ENCODE measurements around the gene LRRC32.

The LRRC32 gene

GRCh38 chr11:76661834-76662434 lies 8.6 kb downstream of the LRRC32 start:
- DNase-seq: no peak

GRCh38 chr11:76661306-76661751 lies 9.2 kb downstream of the LRRC32 start:
- DNase-seq: no peak

GRCh38 chr11:76660533-76661305 lies 9.8 kb downstream of the LRRC32 start:
- no peak for DNase-seq

GRCh38 chr11:76659672-76660532 lies 10.6 kb downstream of the LRRC32 start:
- DNase-seq: no peak

DNA sequence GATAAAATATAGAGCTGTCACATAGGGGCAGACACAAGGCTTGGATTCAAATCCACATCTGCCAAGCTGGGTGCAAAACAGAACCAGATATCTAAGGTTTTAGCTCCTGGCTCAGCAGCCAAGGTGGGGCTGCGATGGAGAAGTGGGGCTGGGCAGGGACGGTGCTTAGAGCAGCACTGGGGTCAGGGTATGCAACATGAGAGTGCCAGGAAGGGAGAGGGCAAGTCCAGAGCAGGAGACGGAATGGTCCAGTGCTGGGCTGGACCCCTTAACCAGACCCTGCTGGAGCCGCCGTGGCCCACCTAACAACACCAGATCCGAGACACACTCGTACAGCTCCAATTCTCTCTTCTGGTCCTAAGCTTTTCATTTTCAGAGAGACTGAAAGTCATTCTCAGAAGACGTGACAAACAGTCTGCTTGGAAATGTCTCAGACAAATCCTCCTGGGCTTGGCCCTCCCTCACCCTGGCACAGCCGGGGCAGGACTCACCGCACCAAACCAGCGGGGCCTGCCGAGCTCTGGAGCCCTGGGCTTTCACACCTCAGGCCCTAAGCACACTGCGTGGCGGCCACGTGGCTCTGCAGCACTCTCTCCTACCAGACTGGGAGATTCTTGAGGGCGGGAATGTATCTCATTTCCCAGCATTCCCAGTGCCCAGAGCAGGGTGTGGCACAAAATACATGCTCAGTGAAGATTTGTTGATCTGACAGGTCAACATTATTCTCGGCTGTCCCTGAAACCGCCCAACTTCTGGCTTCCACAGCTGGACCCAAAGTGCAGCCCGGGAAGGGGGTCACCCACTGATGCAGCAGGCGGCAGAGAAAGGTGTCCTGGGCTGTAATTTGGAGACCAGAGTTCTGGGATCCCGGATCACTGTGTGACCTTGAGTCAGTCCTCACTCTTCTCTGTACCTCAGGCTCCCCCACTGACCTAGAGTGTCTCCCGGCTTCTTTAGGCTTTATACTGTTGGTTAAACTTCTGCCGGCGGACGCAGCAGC lies 11.6 kb downstream of the LRRC32 start:
- DNase-seq: no peak

DNA sequence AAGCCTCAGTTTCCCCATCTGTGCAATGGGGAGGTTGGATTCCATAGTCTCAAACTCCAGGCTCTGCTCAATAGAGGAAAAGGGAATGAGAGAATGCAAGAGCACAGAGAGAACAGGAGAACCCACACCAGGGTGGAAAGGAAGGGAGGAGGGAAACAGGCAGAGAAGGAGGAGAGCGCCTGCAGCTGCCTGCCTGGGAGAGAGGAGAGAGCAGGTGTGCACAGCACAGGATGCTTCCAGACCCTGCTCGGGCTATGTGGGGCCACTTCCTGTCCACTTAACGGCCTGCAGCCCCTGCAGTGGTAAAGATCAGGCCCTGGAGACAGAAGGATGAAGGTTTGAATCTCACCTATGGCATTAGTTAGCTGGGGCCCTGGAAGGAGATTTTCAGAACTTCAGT lies 12.3 kb downstream of the LRRC32 start:
- DNase-seq: no peak

GRCh38 chr11:76657187-76658170 lies 13.1 kb downstream of the LRRC32 start:
- no peak for DNase-seq

DNA sequence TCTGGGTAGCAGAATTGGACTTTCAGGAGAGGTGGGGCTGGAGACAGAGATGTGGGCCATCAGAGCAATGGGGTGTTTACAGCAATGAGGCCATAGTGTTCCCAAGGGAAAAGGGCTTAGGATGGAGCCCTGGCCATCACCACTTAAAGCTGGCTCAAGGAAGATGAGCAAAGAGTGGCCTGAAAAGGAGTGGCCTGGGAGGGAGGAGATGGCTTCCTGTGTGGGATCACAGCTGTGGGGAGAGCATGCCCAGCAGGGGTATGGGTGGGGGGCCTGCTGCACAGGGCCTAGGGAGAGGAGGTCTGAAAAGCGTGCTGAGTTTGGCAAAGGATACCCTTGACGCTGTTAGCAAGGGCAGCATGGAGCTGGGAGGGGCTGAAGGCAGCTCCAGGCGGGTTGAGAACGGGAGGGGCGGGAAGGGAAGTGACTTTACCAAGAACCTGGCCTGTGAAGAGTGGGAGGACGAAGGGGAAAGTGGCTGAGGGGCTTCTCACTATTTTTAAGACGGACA lies 13.9 kb downstream of the LRRC32 start:
- no peak for DNase-seq

GRCh38 chr11:76656050-76656531 lies 14.5 kb downstream of the LRRC32 start:
- DNase-seq: no peak

GRCh38 chr11:76655501-76656049 lies 15.0 kb downstream of the LRRC32 start:
- DNase-seq: no peak

- DNase-seq: no peak
These were observed 15.6 kb downstream of the LRRC32 start for GRCh38 chr11:76654980-76655379.

DNA sequence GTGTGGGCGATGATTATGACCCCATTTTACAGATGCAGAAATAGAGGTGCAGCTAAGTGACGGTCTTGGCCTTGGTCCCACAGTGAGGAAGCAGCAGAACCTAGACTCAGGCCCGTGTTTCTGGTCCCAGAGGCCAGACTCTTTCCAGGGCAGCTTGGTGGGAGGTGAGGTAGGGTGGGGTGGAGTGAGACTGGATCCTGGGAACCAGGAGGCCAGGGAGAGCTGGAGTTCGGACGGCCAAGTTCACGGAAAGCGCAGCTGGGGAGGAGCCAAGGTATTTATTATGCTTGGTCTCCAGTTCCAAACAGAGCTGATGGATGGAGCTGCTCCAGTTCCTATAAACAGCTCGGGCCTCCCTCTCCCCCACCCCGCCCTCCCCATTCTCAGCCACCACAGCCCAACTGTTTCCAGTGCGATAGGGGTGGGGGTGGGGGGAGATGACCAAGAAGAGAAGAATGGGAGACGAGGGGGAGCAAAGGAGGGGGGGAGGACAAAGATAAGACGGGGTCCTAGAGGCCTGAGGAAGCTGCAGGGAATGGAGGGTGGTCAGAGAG lies 16.2 kb downstream of the LRRC32 start:
- no peak for DNase-seq

DNA sequence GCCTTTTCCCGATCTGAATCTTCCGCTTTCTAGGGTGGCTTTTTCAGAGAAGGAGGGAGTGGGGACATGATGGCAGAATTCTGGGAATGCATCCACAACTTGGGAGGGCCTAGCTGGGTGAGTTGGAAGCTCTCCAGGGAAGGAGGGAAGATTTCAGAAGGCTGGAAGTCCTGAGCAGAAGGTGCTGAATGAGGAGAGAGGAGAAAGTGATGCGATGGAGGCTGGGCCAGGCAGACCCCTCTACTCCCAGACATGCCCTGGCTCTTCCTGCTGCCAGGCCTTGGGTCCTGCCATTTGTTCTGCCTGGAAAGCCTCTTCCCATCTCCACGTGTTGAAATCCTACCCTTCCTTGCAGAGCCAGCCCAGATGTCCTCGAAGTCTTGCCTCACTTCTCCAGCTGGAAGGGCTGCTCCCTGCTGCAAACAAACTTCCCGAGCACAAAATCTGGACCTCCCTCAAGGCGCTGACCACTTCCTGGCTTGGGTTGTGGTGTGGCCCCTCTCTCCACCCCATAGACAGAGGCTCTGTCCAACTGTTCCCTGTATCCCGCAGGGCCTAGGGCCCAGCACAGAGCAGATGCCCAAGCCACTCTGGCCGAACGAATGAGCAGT lies 16.8 kb downstream of the LRRC32 start:
- DNase-seq: no peak

DNA sequence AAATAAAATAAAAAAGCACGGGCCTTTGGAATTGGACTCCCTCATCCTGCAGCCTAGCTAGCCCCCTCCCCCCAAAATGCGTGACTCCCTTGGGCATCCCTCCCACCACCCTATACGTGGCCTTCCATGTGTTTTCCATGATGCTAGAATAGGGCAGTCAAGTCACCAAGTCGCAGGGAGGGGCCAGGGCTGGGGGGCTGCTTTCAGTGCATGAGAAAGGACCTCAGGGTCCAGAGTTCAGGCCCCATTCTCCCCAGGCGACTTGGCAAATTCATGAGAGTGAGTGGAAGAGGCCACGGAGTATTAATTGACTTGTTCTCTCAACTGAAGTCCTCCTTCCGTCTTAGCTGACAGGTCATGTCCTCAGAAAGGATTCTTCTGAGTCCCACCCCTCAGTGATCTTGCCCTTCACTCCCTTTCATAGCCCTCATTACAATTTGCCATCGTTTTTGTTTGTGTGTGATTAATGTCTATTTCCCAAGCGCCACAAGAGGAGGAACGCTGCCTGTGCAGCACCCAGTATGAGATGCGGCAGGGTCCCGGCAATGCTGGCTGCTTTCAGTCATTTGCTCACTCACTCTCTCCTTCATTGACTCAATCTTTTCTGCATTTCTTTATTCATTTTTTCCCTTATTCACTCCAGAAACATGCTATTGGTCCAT lies 17.4 kb downstream of the LRRC32 start:
- DNase-seq: no peak

- no peak for DNase-seq
These were observed 20.6 kb downstream of the LRRC32 start for GRCh38 chr11:76649851-76650372.

- no peak for DNase-seq
These were observed 21.5 kb downstream of the LRRC32 start for GRCh38 chr11:76649011-76649410.

DNA sequence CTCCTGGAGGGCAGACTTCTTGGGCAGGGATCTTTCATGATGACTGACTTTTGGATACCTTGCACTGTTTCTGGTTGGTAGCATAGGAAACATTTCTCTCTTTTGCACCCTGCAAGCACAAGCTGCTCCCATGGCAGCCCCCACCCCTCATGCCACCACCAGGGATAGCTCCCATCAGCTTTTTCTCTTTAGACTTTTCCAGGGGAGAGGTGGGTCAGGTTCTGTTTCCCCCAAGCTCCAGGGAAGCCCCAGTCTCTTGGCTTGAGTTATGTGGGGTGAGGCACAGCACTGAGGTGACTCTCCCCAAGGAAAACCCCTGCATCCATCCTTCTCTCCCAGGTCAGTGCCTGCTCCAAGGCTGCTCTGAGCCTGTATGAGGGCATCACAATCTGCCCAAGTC lies 22.5 kb downstream of the LRRC32 start:
- no peak for DNase-seq

- DNase-seq: no peak
These were observed 23.5 kb downstream of the LRRC32 start for GRCh38 chr11:76646882-76647534.
